PC-3 (cell line): ENCODE results near the gene LRP2BP. TPM values are rescaled to one million over a fixed set of nuclear protein-coding genes. Genes with fewer than 3 reads are reported as not detected.

Experiments used
- ATAC-seq: fragments of 200-7000 bp; cut with Tn5 transposase; 2 replicates; pipeline ENCODE4 v1.9.1; 2020; ENCODE audit warnings: mild to moderate bottlenecking, moderate library complexity
- BruUV-seq: library from RNA; stranded (reverse); fragments of 400-500 nt; replicated peaks from 2 replicates; lab custom pipeline; 2021; lab: Mats Ljungman, UMichigan
- CTCF ChIA-PET: fragments of 300-600 bp; sonication (Branson Sonifier 250); formaldehyde crosslinking; loops from one replicate; lab custom pipeline; 2022; ENCODE audit warnings: antibody characterized with exemption; lab: Charles Lee
- POLR2A ChIA-PET: fragments of 300-600 bp; sonication (Branson Sonifier 250); formaldehyde crosslinking; loops from one replicate; lab custom pipeline; 2022; ENCODE audit warnings: antibody characterized with exemption; ENCODE audit not compliant: unreplicated experiment; lab: Charles Lee
- DNase-seq: peaks from one replicate; pipeline ENCODE4 v3.0.0-alpha.2; 2015
- H2AFZ ChIP-seq: fragments of 300-600 bp; sonication (generic); 2 replicates; pipeline ENCODE4 v1.6.0; 2016; ENCODE audit warnings: antibody characterized with exemption, low read length
- H3F3A ChIP-seq: fragments of 300-600 bp; sonication (generic); one replicate; pipeline ENCODE4 v1.6.0; 2017; ENCODE audit warnings: antibody characterized with exemption, low read length, control low read depth, mild to moderate bottlenecking; ENCODE audit not compliant: unreplicated experiment
- H3K27ac ChIP-seq: fragments of 300-600 bp; sonication (generic); 2 replicates; pipeline ENCODE4 v1.5.1; 2016; ENCODE audit warnings: mild to moderate bottlenecking, low read length
- H3K27me3 ChIP-seq: fragments of 300-600 bp; sonication (generic); 2 replicates; pipeline ENCODE4 v1.6.1; 2016; ENCODE audit warnings: low read length, mixed read lengths
- H3K36me3 ChIP-seq: fragments of 300-600 bp; sonication (generic); 2 replicates; pipeline ENCODE4 v1.6.1; 2016; ENCODE audit warnings: low read depth, mixed run types, low read length, mixed read lengths
- H3K4me1 ChIP-seq: fragments of 300-600 bp; sonication (generic); 2 replicates; pipeline ENCODE4 v1.5.1; 2016; ENCODE audit warnings: low read length; ENCODE audit not compliant: insufficient read depth
- H3K4me2 ChIP-seq: fragments of 300-600 bp; sonication (generic); 2 replicates; pipeline ENCODE4 v1.6.0; 2016; ENCODE audit warnings: low read length
- H3K4me3 ChIP-seq: fragments of 300-600 bp; sonication (generic); 2 replicates; pipeline ENCODE4 v1.5.1; 2016; ENCODE audit warnings: mild to moderate bottlenecking, low read length, mixed read lengths
- H3K79me2 ChIP-seq: fragments of 300-600 bp; sonication (generic); 2 replicates; pipeline ENCODE4 v1.6.1; 2017; ENCODE audit warnings: low read length, mixed read lengths
- H3K9ac ChIP-seq: fragments of 300-600 bp; sonication (generic); 2 replicates; pipeline ENCODE4 v1.6.0; 2016; ENCODE audit warnings: mild to moderate bottlenecking, low read length
- H3K9me2 ChIP-seq: fragments of 300-600 bp; sonication (generic); replicated peaks from 2 replicates; pipeline ENCODE4 v1.6.1; 2016; ENCODE audit warnings: mixed run types, low read length, mixed read lengths
- H3K9me3 ChIP-seq: fragments of 300-600 bp; sonication (generic); 2 replicates; pipeline ENCODE4 v1.6.1; 2016; ENCODE audit warnings: low read length, mixed read lengths
- H4K20me1 ChIP-seq: fragments of 300-600 bp; sonication (generic); 2 replicates; pipeline ENCODE4 v1.6.1; 2016; ENCODE audit warnings: low read length, mixed read lengths
- EZH2 ChIP-seq: fragments of 300-600 bp; sonication (generic); IDR thresholded peaks from one replicate; pipeline ENCODE4 v1.6.1; 2017; ENCODE audit warnings: antibody characterized with exemption, mild to moderate bottlenecking, low read length; ENCODE audit not compliant: unreplicated experiment
- EZH2phosphoT487 ChIP-seq: fragments of 300-600 bp; sonication (generic); IDR thresholded peaks from 2 replicates; pipeline ENCODE4 v1.6.1; 2018; ENCODE audit warnings: mild to moderate bottlenecking, antibody characterized with exemption, low read length, borderline replicate concordance
- intact Hi-C: fragments of 100-400 bp; cut with micrococcal nuclease; formaldehyde crosslinking; loops from 2 replicates; pipeline ENCODE4 v1.9.0; 2023
- total RNA-seq: library from RNA; depleted of rRNA; stranded (reverse); fragments of >200 nt; gene quantifications from 2 replicates; pipeline ENCODE4 v1.2.3, GENCODE V29; 2014
- TF ChIP-seq, protein P1 (sequence below): fragments of 300-600 bp; sonication (generic); conservative IDR thresholded peaks from 2 replicates; pipeline ENCODE4 v1.5.1; 2017; ENCODE audit warnings: antibody characterized with exemption, low read depth, mild to moderate bottlenecking, low read length

The LRP2BP gene
- total RNA-seq, 1 experiment from 2014 or later: 0.44 TPM

DNA sequence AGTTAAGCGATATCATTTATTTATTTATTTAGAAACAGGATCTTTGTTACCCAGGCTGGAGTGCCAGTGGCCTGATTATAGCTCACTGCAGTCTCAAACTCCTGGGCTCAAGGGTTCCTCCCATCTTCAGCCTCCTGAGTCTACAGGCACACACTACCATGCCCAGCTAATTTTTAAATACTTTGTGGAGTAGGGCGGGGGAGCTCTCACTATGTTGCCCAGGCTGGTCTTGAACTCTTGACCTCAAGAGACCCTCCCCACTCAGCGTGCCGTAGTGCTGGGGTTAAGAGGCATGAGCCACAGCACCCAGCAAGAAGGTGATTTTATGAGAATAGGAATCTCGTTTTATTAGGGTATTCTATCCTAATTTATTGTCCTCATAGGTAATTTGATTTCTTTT is 33.9 kb upstream of the LRP2BP start:
- H3K36me3 ChIP-seq: no peaks in the 10 kb centered on the region
- no peaks in the 10 kb centered on the region for H3K27me3 ChIP-seq
- ChIA-PET CTCF (interaction anchor here (0.5 kb wide), 1 partner anchor 44 kb away, joined by 3 read pairs; no protein-coding TSS in a partner anchor), POLR2A (no interaction called here)
- no peaks in the 10 kb centered on the region for H3K9me2 ChIP-seq
- no peak overlapping the region for H3K27ac ChIP-seq
- ATAC-seq: no peak
- no peaks in the 10 kb centered on the region for H3F3A ChIP-seq
- no peak for TF ChIP-seq EZH2phosphoT487
- TF ChIP-seq EZH2: no peak
- TF ChIP-seq, protein P1, sequence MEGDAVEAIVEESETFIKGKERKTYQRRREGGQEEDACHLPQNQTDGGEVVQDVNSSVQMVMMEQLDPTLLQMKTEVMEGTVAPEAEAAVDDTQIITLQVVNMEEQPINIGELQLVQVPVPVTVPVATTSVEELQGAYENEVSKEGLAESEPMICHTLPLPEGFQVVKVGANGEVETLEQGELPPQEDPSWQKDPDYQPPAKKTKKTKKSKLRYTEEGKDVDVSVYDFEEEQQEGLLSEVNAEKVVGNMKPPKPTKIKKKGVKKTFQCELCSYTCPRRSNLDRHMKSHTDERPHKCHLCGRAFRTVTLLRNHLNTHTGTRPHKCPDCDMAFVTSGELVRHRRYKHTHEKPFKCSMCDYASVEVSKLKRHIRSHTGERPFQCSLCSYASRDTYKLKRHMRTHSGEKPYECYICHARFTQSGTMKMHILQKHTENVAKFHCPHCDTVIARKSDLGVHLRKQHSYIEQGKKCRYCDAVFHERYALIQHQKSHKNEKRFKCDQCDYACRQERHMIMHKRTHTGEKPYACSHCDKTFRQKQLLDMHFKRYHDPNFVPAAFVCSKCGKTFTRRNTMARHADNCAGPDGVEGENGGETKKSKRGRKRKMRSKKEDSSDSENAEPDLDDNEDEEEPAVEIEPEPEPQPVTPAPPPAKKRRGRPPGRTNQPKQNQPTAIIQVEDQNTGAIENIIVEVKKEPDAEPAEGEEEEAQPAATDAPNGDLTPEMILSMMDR: no peak
- H4K20me1 ChIP-seq: no peaks in the 10 kb centered on the region
- no peak for DNase-seq
- H3K9ac ChIP-seq: no peak overlapping the region
- intact Hi-C loops: no loop called here
- H3K79me2 ChIP-seq: peaks cover 10% of the 10 kb centered on the region
- BruUV-seq: no TSS peak
- no peak overlapping the region for H2AFZ ChIP-seq
- no peaks in the 10 kb centered on the region for H3K9me3 ChIP-seq
- no peak overlapping the region for H3K4me3 ChIP-seq
- no peak overlapping the region for H3K4me2 ChIP-seq
- peaks cover 4% of the 10 kb centered on the region for H3K4me1 ChIP-seq

DNA sequence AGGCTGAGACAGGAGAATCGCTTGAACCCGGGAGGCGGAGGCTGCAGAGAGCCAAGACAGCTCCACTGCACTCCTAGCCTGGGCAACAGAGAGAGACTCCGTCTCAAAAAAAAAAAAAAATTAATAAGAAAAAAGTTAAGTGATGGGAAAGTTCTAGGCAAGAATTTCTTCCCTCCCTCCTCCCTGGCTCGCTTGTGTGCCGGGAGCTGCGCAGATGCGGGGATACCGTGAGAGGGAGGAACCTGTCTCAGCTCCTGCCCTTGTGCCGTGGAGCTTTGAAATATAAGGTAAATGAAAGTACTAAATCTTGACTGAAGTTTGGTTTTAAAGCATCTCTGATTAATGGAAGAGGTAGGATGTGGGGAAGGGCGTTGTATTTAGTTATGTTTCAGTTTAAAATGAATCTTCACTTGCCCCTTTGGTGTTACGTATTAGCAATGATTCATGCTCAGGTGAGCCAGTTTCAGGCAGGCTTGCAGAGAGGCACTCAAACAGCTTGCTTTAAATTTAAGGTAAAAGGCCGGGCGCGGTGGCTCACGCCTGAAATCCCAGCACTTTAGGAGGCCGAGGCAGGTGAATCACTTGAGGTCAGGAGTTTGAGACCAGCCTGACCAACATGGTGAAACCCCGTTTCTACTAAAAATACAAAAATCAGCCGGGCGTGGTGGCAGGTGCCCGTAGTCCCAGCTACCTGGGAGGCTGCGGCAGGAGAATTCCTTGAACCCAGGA is 31.4 kb upstream of the LRP2BP start:
- H3K4me3 ChIP-seq: no peak overlapping the region
- H2AFZ ChIP-seq: no peak overlapping the region
- H3K9ac ChIP-seq: no peak overlapping the region
- CTCF ChIA-PET: interaction anchor here (0.6 kb wide), 1 partner anchor 23 kb away, joined by 7 read pairs; no protein-coding TSS in a partner anchor
- TF ChIP-seq EZH2: no peak
- no peak for TF ChIP-seq EZH2phosphoT487
- TF ChIP-seq, protein P1: no peak
- no TSS peak for BruUV-seq
- H4K20me1 ChIP-seq: no peaks in the 10 kb centered on the region
- intact Hi-C loops: no loop called here
- H3K79me2 ChIP-seq: peaks cover 22% of the 10 kb centered on the region
- no peaks in the 10 kb centered on the region for H3F3A ChIP-seq
- no peaks in the 10 kb centered on the region for H3K9me3 ChIP-seq
- DNase-seq (no peak), ATAC-seq (no peak)
- H3K9me2 ChIP-seq: no peaks in the 10 kb centered on the region
- H3K36me3 ChIP-seq: no peaks in the 10 kb centered on the region
- H3K27me3 ChIP-seq: no peaks in the 10 kb centered on the region
- no peak overlapping the region for H3K27ac ChIP-seq
- H3K4me1 ChIP-seq: peaks cover 5% of the 10 kb centered on the region
- H3K4me2 ChIP-seq: no peak overlapping the region
- POLR2A ChIA-PET: interaction anchor here (0.7 kb wide), 1 partner anchor 168 kb away, joined by 17 read pairs; no protein-coding TSS in a partner anchor
